Naive thymus-derived CD4-positive, alpha-beta T cell (primary cell): ENCODE results near the gene EOLA1. TPM values are rescaled to one million over a fixed set of nuclear protein-coding genes. Genes with fewer than 3 reads are reported as not detected.
"Not testable (repeated sequence)": the region's sequence is repeated elsewhere in the genome, so short reads cannot be mapped to it uniquely, and the experiment has no call there.

ENCODE experiments used
- ATAC-seq: fragments of 150-1000 bp; cut with Tn5 transposase; 2 replicates; pipeline ENCODE4 v1.10.0; 2021; ENCODE audit warnings: mild to moderate bottlenecking, moderate library complexity
- CTCF ChIA-PET: fragments of 350-600 bp; sonication (Branson Sonifier 250); formaldehyde crosslinking; loops from one replicate; lab custom pipeline; 2021; ENCODE audit warnings: antibody characterized with exemption; lab: Charles Lee
- POLR2A ChIA-PET: fragments of 350-600 bp; sonication (Branson Sonifier 250); formaldehyde crosslinking; loops from one replicate; lab custom pipeline; 2021; ENCODE audit warnings: antibody characterized with exemption, inconsistent platforms; lab: Charles Lee
- DNase-seq, 9 donors: peaks; one replicate each; pipeline versions ENCODE4 v3.0.0 to v3.0.0-alpha.2; 2020 to 2022; ENCODE audit warnings: mixed read lengths in 1 of 9
- H3K27ac ChIP-seq: one replicate; pipeline ENCODE4 v1.7.0; 2013; ENCODE audit warnings: mild to moderate bottlenecking, low read depth, low read length, moderate library complexity
- H3K27me3 ChIP-seq, 2 donors: one replicate each; pipeline ENCODE4 v1.7.0; 2013; ENCODE audit warnings: low read length in 2 of 2, mild to moderate bottlenecking in 2 of 2, moderate library complexity in 2 of 2; ENCODE audit not compliant: control insufficient read depth in 2 of 2, insufficient read depth in 2 of 2
- H3K36me3 ChIP-seq, 3 experiments: 1 replicate in 2 of 3; 2 replicates in 1 of 3; pipeline ENCODE4 v1.7.0; 2013; ENCODE audit warnings: low read length in 3 of 3, mild to moderate bottlenecking in 3 of 3, moderate library complexity in 1 of 3; ENCODE audit not compliant: insufficient read depth in 3 of 3, control insufficient read depth in 2 of 3
- H3K4me1 ChIP-seq, 2 donors: one replicate each; pipeline ENCODE4 v1.7.0; 2013; ENCODE audit warnings: low read length in 2 of 2, mild to moderate bottlenecking in 2 of 2, moderate library complexity in 1 of 2; ENCODE audit not compliant: control insufficient read depth in 2 of 2, insufficient read depth in 2 of 2
- H3K4me3 ChIP-seq: 2 replicates; pipeline ENCODE4 v1.7.0; 2013; ENCODE audit warnings: mild to moderate bottlenecking, low read length
- H3K9me3 ChIP-seq, 3 experiments: 1 replicate in 2 of 3; 2 replicates in 1 of 3; pipeline ENCODE4 v1.7.0; 2013; ENCODE audit warnings: low read length in 3 of 3; ENCODE audit not compliant: control insufficient read depth in 2 of 3
- H3K27ac Mint-ChIP-seq, 9 donors: one replicate each; pipeline ENCODE4 v1.8.0; 2020 to 2022; ENCODE audit warnings: mixed read lengths in 9 of 9, mild to moderate bottlenecking in 8 of 9, moderate library complexity in 5 of 9, inconsistent platforms in 2 of 9
- H3K27me3 Mint-ChIP-seq, 5 donors: one replicate each; pipeline ENCODE4 v1.8.0; 2021 to 2022; ENCODE audit warnings: mixed read lengths in 5 of 5, mild to moderate bottlenecking in 1 of 5
- H3K36me3 Mint-ChIP-seq, 5 donors: one replicate each; pipeline ENCODE4 v1.8.0; 2020 to 2022; ENCODE audit warnings: mixed read lengths in 5 of 5, mild to moderate bottlenecking in 3 of 5, inconsistent platforms in 1 of 5
- H3K4me1 Mint-ChIP-seq, 7 donors: one replicate each; pipeline ENCODE4 v1.8.0; 2020 to 2022; ENCODE audit warnings: mixed read lengths in 7 of 7, mild to moderate bottlenecking in 3 of 7, inconsistent platforms in 1 of 7
- H3K4me3 Mint-ChIP-seq, 10 donors: one replicate each; pipeline ENCODE4 v1.8.0; 2020 to 2022; ENCODE audit warnings: mild to moderate bottlenecking in 10 of 10, mixed read lengths in 10 of 10, moderate library complexity in 6 of 10, inconsistent platforms in 2 of 10
- H3K9me3 Mint-ChIP-seq, 11 donors: one replicate each; pipeline ENCODE4 v1.8.0; 2020 to 2022; ENCODE audit warnings: mixed read lengths in 11 of 11, mild to moderate bottlenecking in 4 of 11, inconsistent platforms in 1 of 11, moderate library complexity in 1 of 11
- intact Hi-C, 2 donors: fragments of 100-400 bp; cut with micrococcal nuclease; formaldehyde crosslinking; loops; one replicate each; pipeline ENCODE4 v1.15.1; 2023
- polyA plus RNA-seq, 2 donors: library from polyadenylated mRNA; unstranded; fragments of 300-500 nt; fragmentation: Illumina TruSeq; gene quantifications; one replicate each; pipeline ENCODE4 v1.2.3, GENCODE V29; 2021
- total RNA-seq, 6 experiments: library from RNA in 5 of 6; stranded (reverse) in 5 of 6; gene quantifications; 1 replicate in 5 of 6; 2 replicates in 1 of 6; pipeline ENCODE4 v1.2.3 and lab custom pipeline; 2021 to 2026

Gene EOLA1
- total and polyA plus RNA-seq, 7 experiments from 2014 or later: 22.2 to 68.1 (median 30.1) TPM

DNA sequence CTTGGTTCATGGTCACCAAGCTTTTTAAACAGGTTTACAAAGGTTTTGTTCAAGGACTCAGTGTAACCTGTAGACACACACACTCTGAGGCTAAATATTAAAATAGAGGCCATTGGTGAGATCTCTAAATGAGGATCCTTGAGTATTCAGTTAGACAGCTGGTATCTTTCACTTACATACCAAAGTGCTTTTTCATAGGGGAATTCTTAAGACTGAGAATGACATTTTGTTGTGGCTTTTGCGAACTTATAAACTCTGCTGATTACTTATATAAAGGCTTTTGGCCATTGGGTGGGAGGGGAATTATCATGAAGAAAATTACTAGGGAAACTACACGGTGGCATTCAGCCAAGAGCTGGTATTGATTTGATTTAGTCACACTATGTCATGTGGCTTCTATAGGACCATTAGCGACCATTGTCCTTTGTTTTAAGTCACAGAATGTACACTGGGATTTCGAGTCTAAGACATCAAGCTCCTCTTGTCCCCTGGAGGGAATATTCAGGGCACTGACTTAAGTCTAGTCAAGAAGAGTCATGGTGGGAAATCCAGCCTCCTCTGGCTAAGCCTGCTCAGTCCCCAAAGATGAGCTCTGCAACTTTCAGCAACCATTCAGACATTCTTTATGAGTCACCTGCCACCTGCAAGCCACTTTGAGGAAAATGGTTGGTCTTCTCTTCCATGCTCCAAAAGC is 10.6 kb downstream of the EOLA1 start:
- H3K4me3 ChIP-seq, H3K9me3 ChIP-seq, DNase-seq, H3K36me3 ChIP-seq, intact Hi-C loops, H3K4me3 Mint-ChIP-seq, POLR2A ChIA-PET, H3K4me1 ChIP-seq, H3K27me3 Mint-ChIP-seq, H3K27ac Mint-ChIP-seq, ATAC-seq, H3K27ac ChIP-seq, CTCF ChIA-PET, H3K36me3 Mint-ChIP-seq, H3K27me3 ChIP-seq, H3K4me1 Mint-ChIP-seq, H3K9me3 Mint-ChIP-seq: not testable (repeated sequence)

DNA sequence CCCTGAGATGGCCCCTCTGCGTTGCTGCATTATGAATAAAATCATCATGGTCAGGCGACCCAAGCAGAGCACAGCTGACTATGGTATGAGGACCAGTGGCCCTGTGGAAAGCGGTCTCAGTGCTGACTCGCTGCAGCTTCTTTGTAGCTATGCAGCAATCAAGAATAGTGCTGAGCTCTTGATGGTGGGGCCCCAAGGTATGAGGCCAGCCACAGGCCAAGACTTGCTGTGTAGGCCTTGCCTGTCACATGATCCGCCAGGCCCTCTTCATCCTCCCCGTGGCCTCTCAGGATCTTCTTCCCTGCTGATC is 11.1 kb downstream of the EOLA1 start:
- POLR2A ChIA-PET, H3K36me3 ChIP-seq, DNase-seq, H3K4me3 ChIP-seq, ATAC-seq, H3K4me3 Mint-ChIP-seq, H3K4me1 ChIP-seq, H3K9me3 Mint-ChIP-seq, H3K36me3 Mint-ChIP-seq, H3K4me1 Mint-ChIP-seq, H3K27me3 Mint-ChIP-seq, H3K27ac ChIP-seq, CTCF ChIA-PET, H3K27me3 ChIP-seq, H3K27ac Mint-ChIP-seq, intact Hi-C loops, H3K9me3 ChIP-seq: not testable (repeated sequence)

DNA sequence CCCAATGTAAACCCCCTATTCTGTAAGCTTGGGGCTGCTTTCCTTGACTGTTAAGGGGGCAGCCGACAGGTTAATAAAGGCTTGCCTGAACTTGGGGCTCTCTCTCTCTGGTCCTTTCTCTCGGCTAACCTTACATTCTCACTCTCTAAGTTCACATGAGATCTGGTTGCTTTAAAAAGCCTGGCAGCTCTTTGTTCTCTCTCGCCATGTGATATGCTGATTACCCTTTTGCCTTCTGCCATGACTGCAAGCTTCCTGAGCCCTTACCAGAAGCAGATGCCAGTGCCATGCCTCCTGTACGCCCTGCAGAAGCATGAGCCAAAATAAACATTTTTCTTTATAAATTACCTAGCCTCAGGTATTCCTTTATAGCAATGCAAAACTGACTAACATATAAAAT is 14.4 kb downstream of the EOLA1 start:
- H3K27ac Mint-ChIP-seq, H3K4me1 Mint-ChIP-seq, CTCF ChIA-PET: not testable (repeated sequence)

DNA sequence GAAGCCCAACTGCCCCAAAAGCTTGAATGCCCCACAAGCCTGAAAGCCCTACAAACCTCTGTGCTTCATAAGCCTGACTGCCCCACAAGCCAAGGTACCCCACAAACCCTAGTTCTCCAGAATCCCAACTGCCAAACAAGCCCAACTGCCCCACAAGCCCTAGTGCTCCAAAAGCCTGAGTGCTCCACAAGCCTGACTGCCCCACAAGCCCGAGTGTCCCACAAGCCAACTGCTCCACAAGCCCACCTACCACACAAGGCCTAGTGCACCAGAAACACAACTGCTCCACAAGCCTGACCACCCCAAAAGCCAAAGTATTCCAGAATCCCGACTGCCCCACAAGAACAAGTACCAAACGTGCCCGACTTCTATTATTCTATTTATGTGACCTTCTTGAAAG is 22.5 kb downstream of the EOLA1 start:
- Histone ChIP-seq H3K27ac (no peak overlapping the region), H3K36me3 (no peaks in the 10 kb centered on the region), H3K27me3 (no peaks in the 10 kb centered on the region), H3K4me1 (no peaks in the 10 kb centered on the region), H3K9me3 (no peaks in the 10 kb centered on the region), H3K4me3 (no peak overlapping the region)
- intact Hi-C loops: no loop called here
- DNase-seq (no peak), ATAC-seq (no peak)
- H3K4me3 Mint-ChIP-seq: no peak overlapping the region
- H3K9me3 Mint-ChIP-seq: no peaks in the 10 kb centered on the region
- no peaks in the 10 kb centered on the region for H3K27me3 Mint-ChIP-seq
- no peaks in the 10 kb centered on the region for H3K4me1 Mint-ChIP-seq
- no peak overlapping the region for H3K27ac Mint-ChIP-seq
- H3K36me3 Mint-ChIP-seq: no peaks in the 10 kb centered on the region
- CTCF ChIA-PET: no interaction called here
- POLR2A ChIA-PET: no interaction called here

More for the DNA sequence above, 14.4 kb downstream of the EOLA1 start:
- ATAC-seq, H3K27me3 ChIP-seq, H3K27ac ChIP-seq, H3K4me1 ChIP-seq, H3K9me3 ChIP-seq, H3K4me3 Mint-ChIP-seq, H3K9me3 Mint-ChIP-seq, intact Hi-C loops, DNase-seq, H3K4me3 ChIP-seq, H3K36me3 Mint-ChIP-seq, POLR2A ChIA-PET, H3K36me3 ChIP-seq, H3K27me3 Mint-ChIP-seq: not testable (repeated sequence)

DNA sequence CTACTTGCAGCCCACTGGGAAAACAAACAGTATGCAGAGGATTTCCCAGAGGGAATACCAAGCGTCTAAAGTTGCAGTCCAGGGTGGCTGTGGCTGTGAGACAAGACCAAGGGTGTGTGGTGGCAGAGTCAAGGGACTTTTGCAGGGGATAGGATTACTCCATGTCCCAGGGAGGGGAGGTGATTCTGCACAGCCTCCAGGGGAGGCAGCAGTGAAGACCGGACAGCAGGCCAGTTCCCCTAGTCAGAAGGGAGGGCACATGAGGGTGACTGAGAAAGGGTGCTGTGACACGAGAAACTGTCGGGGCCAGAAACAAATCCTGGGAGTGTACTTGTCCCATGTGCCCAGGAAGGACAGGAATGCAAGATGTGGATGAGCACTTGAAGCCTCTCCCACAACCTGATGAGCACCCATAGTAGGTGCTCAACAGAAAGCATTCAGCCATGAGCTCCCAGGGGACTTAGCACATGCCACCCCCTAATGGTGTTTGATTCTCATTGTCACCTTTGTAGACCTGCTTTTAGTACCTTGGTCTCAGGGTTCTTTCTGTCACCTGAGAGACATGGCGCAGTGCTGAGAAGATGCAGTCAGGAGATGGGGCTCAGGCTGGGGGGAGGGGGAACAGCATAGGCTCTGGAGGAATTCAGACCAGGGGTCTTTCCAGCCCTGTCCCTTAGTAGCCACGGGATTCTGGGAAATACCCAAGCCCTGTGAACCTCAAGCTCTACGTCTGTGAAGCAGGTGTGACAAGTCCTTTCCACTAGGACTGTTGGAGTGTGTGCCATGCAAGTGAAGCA is 27.0 kb downstream of the EOLA1 start:
- Histone ChIP-seq H3K4me3 (no peak overlapping the region), H3K36me3 (no peaks in the 10 kb centered on the region), H3K27me3 (no peaks in the 10 kb centered on the region), H3K27ac (no peak overlapping the region), H3K9me3 (no peaks in the 10 kb centered on the region), H3K4me1 (no peaks in the 10 kb centered on the region)
- intact Hi-C loops: no loop called here
- peaks cover 0 to 18% (median 0%) of the 10 kb centered on the region in 7 donors for H3K4me1 Mint-ChIP-seq
- no peak overlapping the region for H3K27ac Mint-ChIP-seq
- CTCF ChIA-PET: no interaction called here
- no peaks in the 10 kb centered on the region for H3K9me3 Mint-ChIP-seq
- ATAC-seq (no peak), DNase-seq (no peak)
- H3K4me3 Mint-ChIP-seq: no peak overlapping the region
- no peaks in the 10 kb centered on the region for H3K27me3 Mint-ChIP-seq
- H3K36me3 Mint-ChIP-seq: no peaks in the 10 kb centered on the region
- POLR2A ChIA-PET: no interaction called here

DNA sequence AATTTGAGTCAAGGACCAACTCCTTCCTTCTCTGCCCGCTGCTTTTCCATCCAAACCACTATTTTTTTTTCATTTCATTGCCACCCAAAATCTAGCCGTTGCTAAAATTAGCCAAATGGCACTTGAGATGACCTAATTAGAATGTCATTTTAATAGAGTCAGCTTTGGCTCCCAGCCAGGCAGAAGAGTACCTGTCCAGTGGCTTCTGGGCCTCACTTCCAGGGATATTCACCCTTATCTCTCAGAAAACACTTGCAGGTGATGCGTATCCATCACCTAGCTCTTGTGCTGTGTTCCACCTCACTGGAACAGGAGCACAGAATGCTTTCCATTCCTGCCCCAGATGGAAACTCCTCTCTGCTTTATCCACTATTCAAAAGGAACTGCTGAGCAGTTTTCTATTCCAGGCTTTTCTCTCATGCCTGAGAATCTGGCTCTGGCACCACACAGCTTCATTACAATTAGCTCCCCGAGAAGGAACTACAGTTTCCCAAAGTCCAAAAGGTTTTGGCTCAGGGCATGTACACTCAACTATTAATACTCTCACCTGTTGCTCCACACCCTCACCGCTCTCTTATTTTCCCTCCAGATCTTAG is 28.0 kb downstream of the EOLA1 start:
- no peak overlapping the region for H3K27ac Mint-ChIP-seq
- Histone ChIP-seq H3K36me3 (no peaks in the 10 kb centered on the region), H3K27me3 (no peaks in the 10 kb centered on the region), H3K9me3 (no peaks in the 10 kb centered on the region), H3K4me3 (no peak overlapping the region), H3K27ac (no peak overlapping the region), H3K4me1 (no peaks in the 10 kb centered on the region)
- ChIA-PET POLR2A (no interaction called here), CTCF (no interaction called here)
- H3K9me3 Mint-ChIP-seq: no peaks in the 10 kb centered on the region
- ATAC-seq (no peak), DNase-seq (no peak)
- intact Hi-C loops: no loop called here
- H3K4me3 Mint-ChIP-seq: no peak overlapping the region
- no peaks in the 10 kb centered on the region for H3K27me3 Mint-ChIP-seq
- H3K4me1 Mint-ChIP-seq: peaks cover 0 to 21% (median 0%) of the 10 kb centered on the region in 7 donors
- no peaks in the 10 kb centered on the region for H3K36me3 Mint-ChIP-seq
